Measurements from ENCODE around the gene PGM2L1. TPM values are rescaled to one million over a fixed set of nuclear protein-coding genes. Genes with fewer than 3 reads are reported as not detected.
"Not testable (repeated sequence)": the region's sequence is repeated elsewhere in the genome, so short reads cannot be mapped to it uniquely, and the experiment has no call there.

The PGM2L1 gene
- polyA plus RNA-seq, 3 donors from 2014 or later, result 2.7 to 4.7 (median 3.0) TPM

GRCh38 chr11:74384641-74385040, 13.6 kb downstream of the PGM2L1 start:
- Mint-ChIP-seq H3K4me3 (no peak overlapping the region), H3K36me3 (no peaks in the 10 kb centered on the region), H3K27me3 (ENCODE audit: low read depth in 3 of 3) (no peaks in the 10 kb centered on the region), H3K27ac (no peak overlapping the region), H3K4me1 (peaks cover 0 to 2% of the 10 kb centered on the region in 2 donors), H3K9me3 (no peaks in the 10 kb centered on the region)
- no peak for DNase-seq

DNA sequence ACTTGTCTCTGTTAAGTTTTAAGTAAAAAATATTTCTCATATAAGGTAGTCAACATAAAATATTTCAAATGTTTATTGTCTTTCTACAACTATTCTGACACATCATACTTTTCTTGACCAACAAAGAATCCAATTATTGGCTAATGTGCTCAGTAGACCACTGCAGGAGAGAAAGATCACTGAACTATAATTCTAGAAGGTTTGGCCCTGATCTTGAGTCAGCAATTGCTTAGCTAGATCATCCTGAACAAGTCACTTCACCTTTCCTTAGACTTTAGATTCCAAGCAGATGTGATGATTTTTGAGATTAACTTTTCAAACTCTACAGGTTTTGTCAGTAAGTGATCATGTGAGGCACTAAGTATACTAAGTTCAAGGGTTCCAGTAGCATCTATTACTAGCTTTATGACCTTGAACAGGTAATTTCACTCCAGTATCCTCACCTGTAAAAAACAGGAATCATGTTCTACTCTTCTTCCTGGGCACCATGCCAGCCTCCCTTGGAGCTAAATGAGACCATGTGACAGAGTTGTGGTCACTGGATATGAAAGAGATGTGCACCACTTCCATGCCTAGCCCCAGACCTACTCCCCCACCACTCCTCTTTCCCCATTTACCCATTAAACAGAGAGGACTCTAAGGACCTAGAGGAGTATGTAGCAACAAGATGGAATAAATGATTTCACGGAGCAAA, 17.3 kb downstream of the PGM2L1 start:
- H3K27ac Mint-ChIP-seq, result no peak overlapping the region
- no peak overlapping the region for H3K4me3 Mint-ChIP-seq

DNA sequence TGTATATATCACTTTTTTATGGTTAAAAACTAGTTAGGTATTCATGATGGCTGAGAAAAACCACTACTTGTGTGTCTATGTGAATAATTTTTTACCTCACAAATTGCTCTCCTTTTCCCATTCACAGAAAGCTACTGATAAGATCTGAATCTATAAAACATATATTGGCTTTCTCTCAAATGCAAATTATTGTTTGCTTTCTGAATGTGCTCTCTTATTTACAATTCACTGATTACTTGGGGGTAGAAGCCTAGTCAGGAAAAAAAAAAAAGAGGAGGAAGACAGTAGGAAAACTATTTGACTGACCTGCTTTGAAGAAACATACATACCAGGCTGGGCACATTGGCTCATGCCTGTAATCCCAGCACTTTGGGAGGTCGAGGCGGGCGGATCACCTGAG, 20.5 kb downstream of the PGM2L1 start:
- H3K27ac Mint-ChIP-seq, result no peak overlapping the region
- no peak overlapping the region for H3K4me3 Mint-ChIP-seq
- H3K27me3 Mint-ChIP-seq (ENCODE audit: low read depth in 3 of 3), result no peaks in the 10 kb centered on the region
- H3K36me3 Mint-ChIP-seq, result peaks cover 0 to 5% (median 4%) of the 10 kb centered on the region in 3 donors
- H3K4me1 Mint-ChIP-seq, result no peaks in the 10 kb centered on the region
- no peak for DNase-seq
- H3K9me3 Mint-ChIP-seq, result no peaks in the 10 kb centered on the region

More for the DNA sequence above, 17.3 kb downstream of the PGM2L1 start:
- H3K27me3 Mint-ChIP-seq (ENCODE audit: low read depth in 3 of 3), result no peaks in the 10 kb centered on the region
- H3K9me3 Mint-ChIP-seq, result no peaks in the 10 kb centered on the region
- no peaks in the 10 kb centered on the region for H3K36me3 Mint-ChIP-seq
- DNase-seq, result no peak
- no peaks in the 10 kb centered on the region for H3K4me1 Mint-ChIP-seq

DNA sequence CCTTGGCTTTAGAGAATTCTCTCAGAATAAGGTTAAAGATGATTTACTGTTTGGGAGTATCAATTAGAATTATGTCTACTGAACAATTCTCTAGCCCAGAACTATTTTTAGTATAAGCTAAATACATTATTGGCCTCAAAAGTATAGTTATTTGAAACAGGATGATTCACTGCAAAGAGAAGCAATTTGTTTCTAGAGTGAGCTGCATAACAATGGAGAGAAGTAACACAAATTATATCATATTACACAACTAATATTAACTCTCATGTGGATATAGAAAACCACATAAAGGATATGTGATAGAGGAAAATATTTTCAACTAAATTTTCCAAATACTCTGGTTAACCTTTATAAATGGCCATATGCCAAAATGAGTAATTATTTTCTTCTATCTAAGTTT, 24.9 kb downstream of the PGM2L1 start:
- Mint-ChIP-seq H3K4me1 (no peaks in the 10 kb centered on the region), H3K36me3 (peaks cover 0 to 10% (median 4%) of the 10 kb centered on the region in 3 donors), H3K9me3 (no peaks in the 10 kb centered on the region), H3K27me3 (ENCODE audit: low read depth in 3 of 3) (no peaks in the 10 kb centered on the region), H3K27ac (no peak overlapping the region), H3K4me3 (no peak overlapping the region)
- DNase-seq, result no peak

DNA sequence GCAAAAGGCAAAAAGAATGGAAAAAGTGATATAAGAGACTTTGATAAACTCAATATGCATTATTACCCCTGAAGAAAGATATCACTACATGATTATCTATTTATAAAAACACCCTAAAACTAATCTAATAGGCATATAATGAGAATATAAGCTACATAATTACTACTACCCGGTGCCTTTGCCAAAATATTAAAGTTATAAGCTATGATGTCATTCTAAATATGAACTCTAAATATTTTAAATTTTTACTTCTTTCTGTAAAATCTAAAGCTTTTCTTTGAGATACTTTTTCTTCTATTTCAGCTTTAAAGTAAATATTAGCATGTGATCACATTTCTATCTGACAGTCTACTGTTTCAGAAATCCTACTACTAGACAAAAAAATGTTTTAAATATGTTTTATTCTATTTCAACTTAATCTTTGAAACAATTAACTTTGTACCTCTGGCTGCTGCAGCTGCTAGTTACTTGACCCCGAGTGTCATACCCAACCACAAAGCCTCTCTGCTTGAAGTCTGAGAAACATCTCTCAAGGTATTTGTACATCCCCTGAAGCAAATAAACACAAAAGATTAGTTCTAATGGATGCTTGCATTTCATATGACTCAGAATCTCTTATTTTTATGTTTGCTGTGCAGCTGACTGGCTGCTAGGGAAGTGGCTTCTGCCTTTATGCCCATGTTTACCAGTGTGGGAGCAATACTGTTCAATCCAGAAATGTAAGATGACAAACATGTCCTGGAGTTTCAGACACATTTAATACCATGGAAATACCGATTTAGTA, 26.8 kb downstream of the PGM2L1 start:
- H3K9me3 Mint-ChIP-seq, result no peaks in the 10 kb centered on the region
- DNase-seq, result no peak
- H3K27ac Mint-ChIP-seq, result no peak overlapping the region
- no peaks in the 10 kb centered on the region for H3K27me3 Mint-ChIP-seq (ENCODE audit: low read depth in 3 of 3)
- no peaks in the 10 kb centered on the region for H3K4me1 Mint-ChIP-seq
- no peak overlapping the region for H3K4me3 Mint-ChIP-seq
- peaks cover 0 to 10% (median 4%) of the 10 kb centered on the region in 3 donors for H3K36me3 Mint-ChIP-seq

GRCh38 chr11:74370123-74370522, 28.1 kb downstream of the PGM2L1 start:
- H3K9me3 Mint-ChIP-seq, result no peaks in the 10 kb centered on the region
- no peak for DNase-seq
- H3K4me3 Mint-ChIP-seq, result no peak overlapping the region
- no peaks in the 10 kb centered on the region for H3K4me1 Mint-ChIP-seq
- H3K27me3 Mint-ChIP-seq (ENCODE audit: low read depth in 3 of 3), result no peaks in the 10 kb centered on the region
- H3K27ac Mint-ChIP-seq, result no peak overlapping the region
- H3K36me3 Mint-ChIP-seq, result peaks cover 0 to 10% (median 4%) of the 10 kb centered on the region in 3 donors

GRCh38 chr11:74367881-74368280, 30.4 kb downstream of the PGM2L1 start:
- no peaks in the 10 kb centered on the region for H3K4me1 Mint-ChIP-seq
- no peaks in the 10 kb centered on the region for H3K27me3 Mint-ChIP-seq (ENCODE audit: low read depth in 3 of 3)
- no peaks in the 10 kb centered on the region for H3K9me3 Mint-ChIP-seq
- peaks cover 0 to 10% (median 7%) of the 10 kb centered on the region in 3 donors for H3K36me3 Mint-ChIP-seq
- DNase-seq, result no peak
- no peak overlapping the region for H3K4me3 Mint-ChIP-seq
- H3K27ac Mint-ChIP-seq, result no peak overlapping the region

DNA sequence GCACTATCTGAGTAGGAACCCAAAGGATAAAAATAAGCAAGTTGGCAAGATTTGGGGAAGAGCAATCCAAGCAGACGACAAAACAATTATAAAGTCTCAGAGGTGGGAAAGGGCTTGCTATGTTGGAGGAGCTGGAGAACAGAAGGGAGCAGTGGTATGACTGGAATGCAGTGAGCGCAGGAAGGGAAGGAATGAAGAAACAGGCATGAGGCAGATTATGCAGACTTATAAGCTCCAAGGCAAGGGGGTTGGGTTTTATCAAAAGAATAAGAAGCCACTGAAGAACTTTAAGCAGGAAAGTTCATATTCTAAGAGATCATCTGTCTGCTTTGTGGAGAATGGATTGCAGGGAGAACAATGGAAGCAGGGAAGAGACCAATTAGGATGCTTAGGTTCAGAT, 31.7 kb downstream of the PGM2L1 start:
- Mint-ChIP-seq H3K27ac (no peak overlapping the region), H3K4me3 (no peak overlapping the region), H3K4me1 (no peaks in the 10 kb centered on the region), H3K36me3 (peaks cover 4 to 23% (median 17%) of the 10 kb centered on the region in 3 donors), H3K9me3 (no peaks in the 10 kb centered on the region), H3K27me3 (ENCODE audit: low read depth in 3 of 3) (no peaks in the 10 kb centered on the region)
- DNase-seq, result no peak

DNA sequence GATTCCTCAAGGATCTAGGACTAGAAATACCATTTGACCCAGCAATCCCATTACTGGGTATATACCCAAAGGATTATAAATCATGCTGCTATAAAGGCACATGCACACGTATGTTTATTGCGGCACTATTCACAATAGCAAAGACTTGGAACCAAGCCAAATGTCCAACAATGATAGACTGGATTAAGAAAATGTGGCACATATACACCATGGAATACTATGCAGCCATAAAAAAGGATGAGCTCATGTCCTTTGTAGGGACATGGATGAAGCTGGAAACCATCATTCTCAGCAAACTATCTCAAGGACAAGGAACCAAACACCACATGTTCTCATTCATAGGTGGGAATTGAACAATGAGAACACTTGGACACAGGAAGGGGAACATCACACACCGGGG, 32.4 kb downstream of the PGM2L1 start:
- not testable (repeated sequence) for H3K4me3 Mint-ChIP-seq

GRCh38 chr11:74357449-74357848, 40.8 kb downstream of the PGM2L1 start:
- peaks cover 0 to 1% (median 1%) of the 10 kb centered on the region in 3 donors for H3K27me3 Mint-ChIP-seq (ENCODE audit: low read depth in 3 of 3)
- DNase-seq, result no peak
- no peak overlapping the region for H3K4me3 Mint-ChIP-seq
- H3K9me3 Mint-ChIP-seq, result no peaks in the 10 kb centered on the region
- peaks cover 17 to 49% (median 27%) of the 10 kb centered on the region in 3 donors for H3K36me3 Mint-ChIP-seq
- H3K4me1 Mint-ChIP-seq, result peaks cover 0 to 7% of the 10 kb centered on the region in 2 donors
- no peak overlapping the region for H3K27ac Mint-ChIP-seq

More for the DNA sequence above, 32.4 kb downstream of the PGM2L1 start:
- H3K27ac Mint-ChIP-seq; H3K27me3 Mint-ChIP-seq (ENCODE audit: low read depth in 3 of 3); H3K4me1 Mint-ChIP-seq; DNase-seq; H3K9me3 Mint-ChIP-seq: not testable (repeated sequence)
- H3K36me3 Mint-ChIP-seq, result peaks cover 6 to 28% (median 18%) of the 10 kb centered on the region in 3 donors

GRCh38 chr11:74355626-74356025, 42.6 kb downstream of the PGM2L1 start:
- Mint-ChIP-seq H3K9me3 (no peaks in the 10 kb centered on the region), H3K4me1 (peaks cover 0 to 7% of the 10 kb centered on the region in 2 donors), H3K36me3 (peaks cover 11 to 41% (median 20%) of the 10 kb centered on the region in 3 donors), H3K27me3 (ENCODE audit: low read depth in 3 of 3) (peaks cover 0 to 2% (median 1%) of the 10 kb centered on the region in 3 donors), H3K4me3 (no peak overlapping the region), H3K27ac (no peak overlapping the region)
- DNase-seq, result no peak

- no peak for DNase-seq
- Mint-ChIP-seq H3K27me3 (ENCODE audit: low read depth in 3 of 3) (peaks cover 0 to 2% (median 1%) of the 10 kb centered on the region in 3 donors), H3K9me3 (no peaks in the 10 kb centered on the region), H3K36me3 (peaks cover 8 to 31% (median 20%) of the 10 kb centered on the region in 3 donors), H3K4me1 (peaks cover 0 to 7% of the 10 kb centered on the region in 2 donors), H3K4me3 (no peak overlapping the region), H3K27ac (no peak overlapping the region)
Observed at GRCh38 chr11:74354036-74354435, 44.2 kb downstream of the PGM2L1 start.

DNA sequence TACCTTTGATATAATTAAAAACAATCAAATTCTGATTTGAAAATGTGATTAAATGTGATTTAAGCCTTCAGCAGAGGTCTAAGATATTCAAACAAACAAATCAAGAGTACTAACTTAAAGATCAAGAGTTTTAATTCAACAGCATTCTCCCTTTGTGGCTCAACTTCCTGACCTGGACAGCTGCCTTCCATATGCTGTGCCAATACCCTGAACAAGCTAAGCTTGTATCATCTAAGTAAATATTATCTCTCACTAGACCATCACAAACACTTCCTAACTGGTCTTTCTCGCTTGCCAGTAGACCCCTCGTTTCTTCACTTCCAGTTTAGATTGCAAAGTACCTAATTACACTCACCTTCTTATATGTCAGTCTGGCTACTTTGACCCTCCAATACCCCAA, 50.9 kb downstream of the PGM2L1 start:
- Mint-ChIP-seq H3K4me3 (no peak overlapping the region), H3K36me3 (peaks cover 13 to 29% (median 28%) of the 10 kb centered on the region in 3 donors), H3K4me1 (no peaks in the 10 kb centered on the region), H3K9me3 (no peaks in the 10 kb centered on the region), H3K27me3 (ENCODE audit: low read depth in 3 of 3) (peaks cover 0 to under 1% (median 0%) of the 10 kb centered on the region in 3 donors), H3K27ac (no peak overlapping the region)
- DNase-seq, result no peak

- no peak overlapping the region for H3K27ac Mint-ChIP-seq
- H3K4me1 Mint-ChIP-seq, result no peaks in the 10 kb centered on the region
- peaks cover 17 to 40% (median 31%) of the 10 kb centered on the region in 3 donors for H3K36me3 Mint-ChIP-seq
- no peak overlapping the region for H3K4me3 Mint-ChIP-seq
- H3K27me3 Mint-ChIP-seq (ENCODE audit: low read depth in 3 of 3), result no peaks in the 10 kb centered on the region
- DNase-seq, result no peak
- H3K9me3 Mint-ChIP-seq, result no peaks in the 10 kb centered on the region
Observed at GRCh38 chr11:74345420-74345819, 52.8 kb downstream of the PGM2L1 start.
